Measurements from ENCODE around the gene AKAP13.
"Not testable (repeated sequence)": the region's sequence is repeated elsewhere in the genome, so short reads cannot be mapped to it uniquely, and the experiment has no call there.

The AKAP13 gene

DNA sequence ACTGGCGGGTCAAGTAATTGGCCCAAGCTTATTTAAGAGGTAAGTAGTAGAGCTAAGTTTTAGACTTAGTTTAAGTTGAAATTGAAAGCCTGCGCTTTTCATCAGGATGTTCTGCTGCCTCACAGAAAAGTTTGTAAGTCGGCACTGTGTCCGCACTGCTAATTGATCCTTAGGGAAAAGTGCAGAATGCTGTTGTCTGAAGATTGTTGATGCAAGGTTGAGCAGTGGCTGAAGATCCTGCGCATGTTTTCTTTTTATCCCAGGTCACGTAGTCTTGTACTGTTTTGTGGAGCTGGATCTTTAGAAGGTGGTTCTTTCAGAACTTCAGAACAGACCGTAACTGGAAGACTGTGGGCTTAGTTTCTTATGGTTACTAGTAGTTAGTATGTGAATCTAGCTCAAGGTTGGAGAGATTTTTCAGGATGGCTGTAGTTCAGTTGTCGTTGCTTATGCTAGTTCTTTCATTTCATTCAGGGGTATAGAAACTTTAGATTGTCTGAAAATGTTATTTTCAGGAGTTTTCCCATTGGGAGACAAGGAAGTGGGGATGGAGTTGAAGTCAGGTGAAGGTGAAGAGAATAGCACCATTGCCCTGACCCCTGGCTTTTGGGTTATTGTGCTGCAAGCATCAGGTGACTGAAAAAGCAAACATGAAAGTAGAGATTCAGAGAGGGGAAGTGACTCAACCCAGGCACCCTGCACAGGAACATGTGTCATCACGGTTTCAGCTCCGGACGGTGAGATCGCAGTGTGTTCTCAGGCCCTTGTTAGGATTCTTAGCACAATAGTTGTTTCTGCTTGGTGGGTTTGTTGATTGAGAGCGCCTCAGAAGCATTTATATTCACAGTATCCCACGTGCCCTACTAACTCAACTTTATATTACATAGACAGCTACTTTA lies 32.8 kb downstream of the AKAP13 start:
- DNase-seq = peak; percentile 73 to 81

- DNase-seq = no peak
Observed at GRCh38 chr15:85414037-85414436, 33.6 kb downstream of the AKAP13 start.

DNA sequence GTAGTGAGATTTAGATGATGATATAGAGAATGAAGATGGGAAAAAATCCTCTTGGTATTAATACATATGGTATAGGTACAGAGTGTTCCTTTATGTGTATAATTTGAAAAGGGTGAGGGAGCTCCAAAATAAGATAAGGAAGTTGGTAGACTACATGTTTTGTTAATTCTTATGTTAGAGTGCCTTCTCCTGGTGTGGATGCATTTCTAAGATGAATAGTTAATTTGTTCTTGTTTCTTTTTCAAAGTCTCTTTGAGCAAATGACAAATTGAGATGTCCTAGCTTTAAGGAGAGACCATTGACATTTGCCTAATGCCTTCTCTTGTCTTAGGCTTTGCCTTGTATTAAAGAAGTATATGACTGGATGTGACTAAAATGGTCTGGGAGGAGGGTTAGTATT lies 34.1 kb downstream of the AKAP13 start:
- DNase-seq = peak in 1 of 2 donors; percentile 52

DNA sequence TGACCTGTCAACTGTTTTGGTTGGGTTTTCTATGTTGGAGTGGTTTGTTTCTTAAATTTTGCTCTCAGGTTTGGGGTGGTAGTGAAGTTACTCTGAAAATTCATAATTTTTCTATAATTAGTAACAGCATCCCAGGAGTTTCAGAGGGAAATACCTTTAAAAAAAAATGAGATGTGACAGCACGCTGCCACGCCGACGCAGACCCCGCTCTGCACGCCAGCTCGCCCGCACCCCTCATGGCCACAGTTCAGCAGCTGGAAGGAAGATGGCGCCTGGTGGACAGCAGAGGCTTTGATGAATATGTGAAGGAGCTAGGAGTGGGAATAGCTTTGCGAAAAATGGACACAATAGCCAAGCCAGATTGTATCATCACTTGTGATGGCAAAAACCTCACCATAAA lies 34.6 kb downstream of the AKAP13 start:
- DNase-seq = no peak

DNA sequence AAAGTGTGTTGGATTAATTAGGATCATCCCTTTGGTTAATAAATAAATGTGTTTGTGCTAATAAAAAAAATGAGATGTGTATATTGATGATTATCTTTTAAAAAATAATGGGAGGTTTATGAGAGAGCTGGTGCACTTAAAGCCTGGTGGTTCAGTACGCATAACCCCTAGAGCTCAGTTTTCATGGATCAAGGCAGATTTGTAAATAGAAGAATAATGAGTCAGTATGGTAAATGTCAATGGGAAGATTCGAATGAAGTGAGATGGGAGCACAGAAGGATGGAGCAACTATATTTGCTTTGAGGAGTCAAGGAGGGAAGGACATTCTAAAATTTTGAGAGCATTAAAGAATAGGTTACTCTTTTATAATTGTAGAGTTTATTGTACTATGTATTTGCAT lies 35.4 kb downstream of the AKAP13 start:
- DNase-seq = no peak

GRCh38 chr15:85417276-85417675 lies 36.9 kb downstream of the AKAP13 start:
- DNase-seq = no peak

GRCh38 chr15:85419161-85419560 lies 38.8 kb downstream of the AKAP13 start:
- DNase-seq = no peak

GRCh38 chr15:85421116-85421925 lies 40.9 kb downstream of the AKAP13 start:
- DNase-seq = no peak

DNA sequence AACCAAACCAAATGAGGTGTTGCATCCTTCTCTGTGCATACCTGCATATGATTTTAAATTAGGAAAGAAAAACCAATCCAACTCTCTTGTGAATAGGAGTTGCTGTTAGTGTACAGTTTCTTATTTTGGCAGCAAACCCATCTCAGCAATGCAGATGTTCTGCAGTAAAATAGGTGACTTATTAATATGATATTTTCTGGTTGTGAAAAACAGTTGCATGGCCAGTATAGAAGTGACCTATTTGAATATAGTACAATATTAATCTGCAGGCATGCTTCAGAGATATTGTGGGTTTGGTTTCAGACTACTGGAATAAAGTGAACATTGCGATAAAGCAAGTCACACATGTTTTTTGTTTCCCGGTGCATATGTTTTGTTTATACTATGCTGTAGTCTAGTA lies 42.2 kb downstream of the AKAP13 start:
- DNase-seq = no peak

GRCh38 chr15:85423256-85423655 lies 42.9 kb downstream of the AKAP13 start:
- no peak for DNase-seq

DNA sequence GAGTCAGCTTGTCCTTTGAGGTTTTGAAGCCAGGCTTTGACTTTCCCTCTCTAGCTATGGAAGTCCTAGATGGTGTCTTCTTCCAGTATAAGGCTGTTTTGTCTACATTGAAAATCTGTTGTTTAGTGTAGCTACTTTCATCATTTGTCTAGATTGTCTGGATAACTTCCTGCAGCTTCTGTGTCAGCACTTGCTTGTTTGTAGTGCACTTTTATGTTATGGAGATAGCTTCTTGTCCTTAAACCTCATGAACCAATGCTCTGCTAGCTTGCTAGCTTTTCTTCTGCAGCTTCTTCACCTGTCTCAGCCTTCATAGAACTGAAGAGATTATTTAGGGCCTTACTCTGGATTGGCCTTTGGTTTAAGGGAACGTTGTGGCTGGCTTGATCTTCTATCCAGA lies 43.8 kb downstream of the AKAP13 start:
- no peak for DNase-seq

DNA sequence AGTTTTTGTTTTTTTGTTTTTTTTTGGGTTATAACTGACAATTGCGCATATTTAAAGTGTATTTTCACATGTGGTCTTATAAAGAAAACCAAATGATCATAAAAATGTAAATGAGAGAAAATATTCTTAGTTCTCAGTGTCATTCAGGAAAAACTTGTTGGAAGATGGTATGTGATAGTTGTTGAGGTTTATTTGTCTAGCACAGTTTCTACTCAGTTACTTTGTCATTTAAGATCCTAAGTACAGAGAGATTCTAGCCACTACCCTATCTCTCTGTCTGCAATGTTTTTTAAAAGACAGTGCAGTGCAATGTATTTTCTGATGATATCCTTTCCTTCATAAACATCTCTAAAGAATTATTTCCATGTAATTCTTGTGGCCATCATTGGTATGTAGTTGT lies 46.1 kb downstream of the AKAP13 start:
- DNase-seq = no peak

DNA sequence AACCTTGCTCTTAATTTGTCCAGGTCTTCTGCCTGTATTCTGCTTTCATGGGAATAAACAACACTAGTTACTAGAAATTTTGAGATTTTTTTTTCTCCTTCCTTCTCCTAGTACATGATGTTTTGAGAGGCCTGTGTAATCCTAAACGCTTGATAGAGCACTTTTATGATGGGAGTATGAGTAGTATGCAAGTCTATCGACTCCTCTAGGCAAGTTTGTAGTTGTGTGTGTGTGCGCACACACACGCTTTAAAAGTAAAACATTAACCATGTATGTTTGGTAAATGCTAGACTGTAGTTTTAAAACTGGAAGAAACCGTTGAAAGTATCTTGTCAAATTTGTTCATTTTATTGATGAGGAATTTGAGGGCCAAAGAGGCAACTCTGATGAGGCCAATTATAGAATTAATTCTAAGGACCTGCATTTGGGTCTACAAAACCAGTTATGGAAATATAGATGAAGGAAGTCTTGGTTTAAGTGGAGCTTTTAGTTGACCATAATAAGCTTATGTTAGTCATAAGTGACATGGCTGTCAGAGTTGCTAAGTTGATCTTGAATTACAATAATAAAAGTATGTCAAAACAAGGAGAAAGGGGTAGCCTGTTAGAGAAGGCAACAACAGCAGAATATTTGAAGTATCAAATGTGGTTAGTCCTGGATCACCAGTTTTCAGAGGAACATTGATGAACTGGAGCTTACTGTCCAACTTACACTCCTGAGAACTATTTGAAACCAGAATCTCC lies 47.1 kb downstream of the AKAP13 start:
- no peak for DNase-seq

DNA sequence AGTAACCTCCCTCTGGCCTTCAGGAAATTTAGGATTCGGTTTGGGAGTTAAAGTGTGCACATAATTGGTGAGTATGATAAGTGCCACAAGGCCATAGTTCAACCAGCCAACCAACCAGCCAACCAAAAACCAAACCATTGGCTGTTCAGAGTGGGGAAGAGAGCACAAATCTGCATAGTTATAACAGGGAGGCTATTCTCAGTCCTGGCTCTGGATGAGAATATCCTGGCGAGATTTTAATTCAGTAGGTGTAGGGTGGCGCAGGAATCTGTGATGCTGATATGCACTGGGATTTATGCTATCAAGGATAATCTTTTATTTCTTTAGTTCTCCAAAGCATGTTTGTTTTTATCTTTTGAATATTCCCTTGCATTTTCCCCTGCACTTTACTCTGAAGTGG lies 49.1 kb downstream of the AKAP13 start:
- DNase-seq = no peak

DNA sequence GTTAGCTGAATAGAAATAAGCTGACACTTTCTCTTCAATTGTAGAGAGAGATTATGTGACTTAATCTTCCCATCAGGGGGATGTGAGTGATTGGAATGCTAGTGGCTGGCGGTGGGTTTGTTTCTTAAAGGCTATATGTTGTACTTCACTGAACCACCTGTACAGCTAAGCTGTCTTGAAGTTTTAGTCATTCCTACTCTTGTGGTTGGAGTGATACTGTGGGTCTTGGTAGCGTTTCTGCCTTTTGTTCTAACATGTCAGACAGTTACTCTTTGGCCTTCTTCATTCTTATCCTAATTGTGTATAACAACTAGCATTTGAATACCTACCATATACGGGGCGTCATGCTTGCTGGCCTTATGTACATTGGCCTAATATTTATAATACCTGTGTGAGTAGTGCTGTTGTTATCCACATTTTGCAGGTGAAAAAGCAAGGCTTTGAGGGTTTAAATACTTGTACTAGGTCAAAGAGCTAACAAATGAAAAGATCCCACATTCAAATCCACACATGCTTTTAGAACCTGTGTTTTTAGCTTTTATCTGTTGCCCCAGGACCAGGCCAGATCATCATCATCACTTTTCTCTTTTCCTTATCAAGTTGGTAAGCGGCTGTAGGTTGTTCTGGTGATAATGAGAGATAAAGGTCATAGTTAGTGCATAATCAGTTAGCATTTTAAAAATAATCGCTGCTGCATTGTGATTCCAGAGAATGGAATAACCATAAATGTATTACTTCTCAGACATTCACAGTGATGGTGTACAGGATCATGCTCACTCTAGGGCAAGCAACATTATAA lies 50.2 kb downstream of the AKAP13 start:
- DNase-seq = no peak

DNA sequence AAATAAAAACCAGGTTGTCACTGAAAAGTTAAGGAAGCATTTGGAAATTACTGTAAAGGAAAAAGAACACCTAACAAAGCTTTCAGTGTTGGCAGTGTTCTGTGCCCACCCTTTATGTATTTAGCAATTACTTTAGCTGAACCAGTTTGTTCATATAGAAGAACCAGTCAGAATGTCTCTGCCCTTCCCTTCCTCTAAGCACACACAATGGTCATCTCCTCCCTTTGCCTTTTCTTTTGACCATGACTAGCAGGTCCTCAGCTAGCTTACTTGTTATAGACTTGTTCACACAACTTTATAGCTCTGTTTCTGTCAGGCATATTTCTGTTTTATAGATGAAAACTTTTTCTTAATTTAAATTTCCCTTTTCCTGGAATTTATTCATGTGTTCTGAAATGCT lies 59.6 kb downstream of the AKAP13 start:
- DNase-seq = no peak

DNA sequence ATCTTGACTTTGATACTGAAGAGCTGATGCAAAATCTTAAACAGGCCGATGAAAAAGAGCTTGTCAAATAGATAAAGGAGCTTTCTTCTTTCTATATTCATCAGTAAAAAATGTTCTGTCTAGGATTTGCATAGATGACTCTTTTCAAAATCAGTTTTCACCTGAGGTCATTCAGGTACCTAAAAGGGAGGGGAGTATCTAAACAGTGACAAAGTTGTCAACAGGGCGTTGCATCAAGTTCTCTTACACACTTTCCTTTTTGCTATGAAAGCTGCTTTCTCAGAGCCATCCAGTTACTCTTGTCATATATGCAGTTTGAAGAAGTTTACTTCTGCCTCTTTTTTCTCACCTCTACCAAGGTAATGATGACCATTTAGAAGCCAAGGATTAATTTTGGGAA lies 60.0 kb downstream of the AKAP13 start:
- DNase-seq = no peak

DNA sequence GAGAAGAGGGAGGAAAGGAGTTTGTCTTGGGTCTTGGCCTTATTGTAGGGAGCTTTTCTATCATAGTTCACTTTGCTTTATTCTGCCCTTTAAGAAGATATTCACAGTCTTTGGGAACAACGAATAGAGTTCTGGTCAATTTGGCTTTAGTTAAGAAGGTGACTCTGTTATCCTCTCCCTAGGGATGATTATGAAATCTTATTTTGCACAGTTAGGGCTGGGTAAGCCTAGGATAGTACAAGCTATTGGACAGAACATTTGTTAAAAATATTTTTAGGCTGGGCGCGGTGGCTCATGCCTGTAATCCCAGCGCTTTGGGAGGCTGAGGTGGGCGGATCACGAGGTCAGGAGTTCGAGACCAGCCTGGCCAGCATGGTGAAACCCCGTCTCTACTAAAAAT lies 61.5 kb downstream of the AKAP13 start:
- not testable (repeated sequence) for DNase-seq

DNA sequence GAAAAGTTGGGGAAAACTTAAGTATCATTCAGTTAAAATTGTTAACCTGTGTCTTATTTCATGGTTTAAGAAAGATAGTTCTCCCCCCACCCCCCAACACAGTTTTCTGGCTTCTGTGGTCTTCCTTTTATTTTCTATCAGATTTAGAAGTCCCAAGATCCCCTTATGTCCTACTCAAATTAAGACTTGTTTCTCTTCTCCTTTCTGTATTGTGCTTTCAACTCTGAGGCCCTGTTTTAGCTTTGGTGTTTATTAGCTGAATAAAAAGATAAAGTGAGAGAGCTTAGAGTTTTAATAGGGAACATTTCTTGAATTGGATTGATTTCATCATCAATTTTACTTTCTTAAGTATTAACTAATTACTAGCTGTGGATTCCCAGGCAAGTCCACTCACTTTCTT lies 62.6 kb downstream of the AKAP13 start:
- DNase-seq = no peak

DNA sequence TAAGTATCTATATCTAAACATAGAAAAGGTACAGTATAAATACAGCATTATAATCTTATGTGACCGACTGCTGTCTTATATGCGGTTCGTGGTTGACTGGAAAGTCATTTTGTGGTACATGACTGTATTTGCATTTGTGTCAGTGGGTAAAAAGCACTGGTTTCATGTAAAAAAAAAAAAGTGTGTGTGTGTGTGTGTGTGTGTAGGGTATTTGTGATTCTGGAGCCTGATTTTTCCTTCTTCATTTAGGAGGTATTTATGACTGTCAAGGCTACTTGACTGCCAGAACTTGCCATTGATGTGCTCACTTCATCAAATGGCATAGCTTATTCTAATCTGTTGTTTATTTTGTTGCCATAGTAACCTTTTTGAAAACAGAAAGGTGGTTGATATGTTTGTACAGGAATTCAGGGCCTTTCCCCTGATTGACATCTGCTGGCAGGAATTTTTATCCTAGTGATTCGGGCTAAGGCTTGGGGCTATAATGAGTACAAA lies 63.2 kb downstream of the AKAP13 start:
- peak in 1 of 2 donors; percentile 35 for DNase-seq

DNA sequence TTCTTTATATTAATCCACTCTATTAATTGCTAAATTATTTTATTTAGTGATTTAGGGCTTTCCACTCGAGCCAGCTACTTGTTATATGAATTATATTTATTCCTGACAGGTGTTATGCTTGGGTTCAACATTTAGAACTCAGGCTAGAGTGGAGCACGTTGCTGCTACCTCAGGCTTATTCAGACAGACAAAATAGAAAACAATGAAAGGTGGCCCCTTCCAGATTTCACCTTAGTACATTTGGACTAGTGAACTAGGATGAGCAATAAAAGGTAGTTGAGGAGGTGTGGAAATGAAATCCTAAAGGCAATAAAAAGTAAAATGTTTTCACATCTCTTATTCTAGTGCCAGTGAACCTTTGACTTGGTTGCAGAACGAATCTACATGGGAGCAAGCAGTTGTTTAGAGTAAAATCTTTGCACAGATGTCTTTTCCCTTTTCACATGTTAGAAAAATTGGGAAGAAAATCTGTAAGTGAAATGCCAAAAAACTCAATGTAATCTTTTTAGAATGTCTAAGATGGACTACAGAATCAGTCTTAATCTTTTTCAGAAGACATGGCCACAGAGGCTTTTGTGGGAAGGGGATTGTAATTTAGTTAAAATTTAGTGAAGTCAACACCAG lies 63.8 kb downstream of the AKAP13 start:
- DNase-seq = no peak

DNA sequence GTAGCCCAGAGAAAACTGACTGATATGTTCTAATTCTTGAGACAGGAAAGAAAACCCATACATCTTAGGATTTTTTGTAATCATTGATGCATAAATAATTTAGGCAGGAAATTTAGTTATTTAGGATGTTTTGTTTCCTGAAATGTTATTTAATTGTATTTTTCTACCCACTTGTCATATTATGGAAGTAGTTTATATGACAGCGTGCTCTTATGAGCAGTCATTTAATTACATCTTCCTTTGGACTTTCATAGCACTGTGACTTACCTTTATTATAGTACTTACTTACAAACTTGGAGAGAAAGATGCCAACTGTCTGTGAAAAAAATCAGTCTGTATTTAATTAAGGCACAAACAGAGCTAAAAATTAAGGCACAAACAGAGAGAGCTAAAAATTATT lies 65.0 kb downstream of the AKAP13 start:
- no peak for DNase-seq
